H9 (cell line): ENCODE data around the gene RELCH. TPM values are rescaled to one million over a fixed set of nuclear protein-coding genes. Genes with fewer than 3 reads are reported as not detected.

Source experiments
- DNase-seq: peaks from one replicate; pipeline ENCODE4 v3.0.0-alpha.2; 2017
- H2AFZ ChIP-seq: one replicate; pipeline ENCODE4 v1.6.1; 2013; ENCODE audit warnings: mild to moderate bottlenecking, low read length, control low read depth, moderate library complexity
- H2AK5ac ChIP-seq: 2 replicates; pipeline ENCODE4 v1.6.1; 2013; ENCODE audit warnings: low read length, control low read depth, mixed read lengths; ENCODE audit not compliant: insufficient read length
- H2BK120ac ChIP-seq: one replicate; pipeline ENCODE4 v1.6.1; 2013; ENCODE audit warnings: low read depth, mild to moderate bottlenecking, low read length, control low read depth, inconsistent platforms; ENCODE audit not compliant: poor library complexity, severe bottlenecking
- H2BK12ac ChIP-seq: 2 replicates; pipeline ENCODE4 v1.6.1; 2013; ENCODE audit warnings: low read length, control low read depth, mixed read lengths, low read depth; ENCODE audit not compliant: insufficient read length
- H2BK15ac ChIP-seq: 2 replicates; pipeline ENCODE4 v1.6.1; 2013; ENCODE audit warnings: low read depth, low read length, control low read depth
- H2BK20ac ChIP-seq: one replicate; pipeline ENCODE4 v1.6.1; 2013; ENCODE audit warnings: low read depth, mild to moderate bottlenecking, low read length, control low read depth, inconsistent platforms; ENCODE audit not compliant: poor library complexity, severe bottlenecking
- H2BK5ac ChIP-seq: 2 replicates; pipeline ENCODE4 v1.6.1; 2013; ENCODE audit warnings: low read length, control low read depth, mixed read lengths; ENCODE audit not compliant: insufficient read length
- H3K14ac ChIP-seq: 2 replicates; pipeline ENCODE4 v1.6.1; 2013; ENCODE audit warnings: low read length, control low read depth; ENCODE audit not compliant: insufficient read depth
- H3K18ac ChIP-seq: 2 replicates; pipeline ENCODE4 v1.6.1; 2013; ENCODE audit warnings: low read depth, mild to moderate bottlenecking, mixed read lengths, low read length, control low read depth; ENCODE audit not compliant: insufficient read length
- H3K23ac ChIP-seq: 2 replicates; pipeline ENCODE4 v1.6.1; 2013; ENCODE audit warnings: low read length, control low read depth, mixed read lengths, low read depth; ENCODE audit not compliant: insufficient read length
- H3K23me2 ChIP-seq: 2 replicates; pipeline ENCODE4 v1.6.1; 2013; ENCODE audit warnings: low read depth, mild to moderate bottlenecking, mixed read lengths, low read length, control low read depth; ENCODE audit not compliant: insufficient read length, poor library complexity, severe bottlenecking
- H3K27ac ChIP-seq: 2 replicates; pipeline ENCODE4 v1.5.1; 2013; ENCODE audit warnings: low read length, control low read depth, mixed read lengths, low read depth; ENCODE audit not compliant: insufficient read length
- H3K27me3 ChIP-seq: 2 replicates; pipeline ENCODE4 v1.6.1; 2013; ENCODE audit warnings: low read length, control low read depth, inconsistent platforms; ENCODE audit not compliant: insufficient read depth
- H3K4ac ChIP-seq: 2 replicates; pipeline ENCODE4 v1.6.1; 2013; ENCODE audit warnings: low read depth, mild to moderate bottlenecking, control low read depth, inconsistent platforms, low read length, moderate library complexity
- H3K4me1 ChIP-seq: 2 replicates; pipeline ENCODE4 v1.6.1; 2013; ENCODE audit warnings: low read length, control low read depth, inconsistent platforms; ENCODE audit not compliant: insufficient read depth
- H3K4me2 ChIP-seq: 2 replicates; pipeline ENCODE4 v1.6.1; 2013; ENCODE audit warnings: low read length, control low read depth, mixed read lengths; ENCODE audit not compliant: insufficient read length, insufficient read depth
- H3K56ac ChIP-seq: 2 replicates; pipeline ENCODE4 v1.6.1; 2013; ENCODE audit warnings: low read depth, mild to moderate bottlenecking, mixed read lengths, low read length, control low read depth; ENCODE audit not compliant: insufficient read length
- H3K79me1 ChIP-seq: 2 replicates; pipeline ENCODE4 v1.6.1; 2013; ENCODE audit warnings: low read depth, mild to moderate bottlenecking, moderate library complexity, low read length, control low read depth, inconsistent platforms; ENCODE audit not compliant: insufficient read depth, poor library complexity, severe bottlenecking
- H3K79me2 ChIP-seq: 2 replicates; pipeline ENCODE4 v1.6.1; 2013; ENCODE audit warnings: low read length, control low read depth, inconsistent platforms; ENCODE audit not compliant: insufficient read depth
- H3K9ac ChIP-seq: 2 replicates; pipeline ENCODE4 v1.6.1; 2013; ENCODE audit warnings: low read length, control low read depth, mixed read lengths; ENCODE audit not compliant: insufficient read length; ENCODE audit errors: extremely low read depth
- H3K9me3 ChIP-seq: one replicate; pipeline ENCODE4 v1.6.1; 2013; ENCODE audit warnings: low read depth, low read length, inconsistent platforms; ENCODE audit not compliant: control insufficient read depth
- H3T11ph ChIP-seq: one replicate; pipeline ENCODE4 v1.6.1; 2013; ENCODE audit warnings: mild to moderate bottlenecking, low read length, control low read depth, inconsistent platforms
- H4K20me1 ChIP-seq: one replicate; pipeline ENCODE4 v1.6.1; 2013; ENCODE audit not compliant: control insufficient read depth, insufficient read length, insufficient read depth
- H4K5ac ChIP-seq: 2 replicates; pipeline ENCODE4 v1.6.1; 2013; ENCODE audit warnings: low read depth, mild to moderate bottlenecking, mixed read lengths, low read length, control low read depth; ENCODE audit not compliant: insufficient read length
- H4K8ac ChIP-seq: replicated peaks from 2 replicates; pipeline ENCODE4 v1.6.1; 2013; ENCODE audit warnings: low read length, control low read depth, mixed read lengths, low read depth; ENCODE audit not compliant: insufficient read length
- H4K91ac ChIP-seq: 2 replicates; pipeline ENCODE4 v1.6.1; 2013; ENCODE audit warnings: low read depth, mild to moderate bottlenecking, moderate library complexity, mixed read lengths, low read length, control low read depth; ENCODE audit not compliant: insufficient read length
- H3K27ac Mint-ChIP-seq, 3 experiments: 2 replicates in 2 of 3; 3 replicates in 1 of 3; pipeline ENCODE4 v1.8.0; 2020 to 2021; ENCODE audit warnings: mixed read lengths in 3 of 3, mild to moderate bottlenecking in 1 of 3, moderate library complexity in 1 of 3
- H3K27me3 Mint-ChIP-seq: 2 replicates; pipeline ENCODE4 v1.8.0; 2021; ENCODE audit warnings: low read depth, mild to moderate bottlenecking, moderate library complexity, mixed read lengths
- H3K36me3 Mint-ChIP-seq, 3 experiments: 2 replicates in 2 of 3; 3 replicates in 1 of 3; pipeline ENCODE4 v1.8.0; 2020 to 2021; ENCODE audit warnings: low read depth in 3 of 3, mixed read lengths in 3 of 3; ENCODE audit not compliant: insufficient read depth in 1 of 3
- H3K4me1 Mint-ChIP-seq, 2 experiments: 2 replicates each; pipeline ENCODE4 v1.8.0; 2020; ENCODE audit warnings: mixed read lengths in 2 of 2
- H3K4me3 Mint-ChIP-seq, 2 experiments: 2 replicates in 1 of 2; 3 replicates in 1 of 2; pipeline ENCODE4 v1.8.0; 2020 to 2021; ENCODE audit warnings: mild to moderate bottlenecking in 2 of 2, mixed read lengths in 2 of 2, moderate library complexity in 1 of 2
- H3K9me3 Mint-ChIP-seq, 2 experiments: 2 replicates in 1 of 2; 3 replicates in 1 of 2; pipeline ENCODE4 v1.8.0; 2020; ENCODE audit warnings: mild to moderate bottlenecking in 2 of 2, mixed read lengths in 2 of 2, moderate library complexity in 1 of 2
- CTCF ChIP-seq: fragments of 200-600 bp; sonication (generic); conservative IDR thresholded peaks from 3 replicates; pipeline ENCODE4 v1.8.0; 2021; ENCODE audit warnings: antibody characterized with exemption, mild to moderate bottlenecking
- WGBS: extraction: QIAGEN DNeasy Blood & Tissue Kit; methylation state at CpG from one replicate; pipeline ENCODE4 v1.1.7; 2013; ENCODE audit warnings: missing lambda C conversion rate, low lambda C conversion rate, mixed read lengths; ENCODE audit not compliant: insufficient read length; ENCODE audit errors: extremely low coverage; 5-methylcytosine and 5-hydroxymethylcytosine counted together
- total RNA-seq: library from RNA; stranded (reverse); gene quantifications from 2 replicates; pipeline ENCODE4 v1.2.1, GENCODE V29; 2021

RELCH gene
- total RNA-seq, 1 experiment from 2014 or later = 32.3 TPM

GRCh38 chr18:62345909-62346308 is 158.9 kb downstream of the RELCH start:
- Histone ChIP-seq H2BK20ac (no peak overlapping the region), H3K27me3 (no peaks in the 10 kb centered on the region), H4K20me1 (no peaks in the 10 kb centered on the region), H2BK5ac (no peak overlapping the region), H2BK15ac (no peak overlapping the region), H4K8ac (no peak overlapping the region), H2AFZ (no peak overlapping the region), H3K9ac (no peak overlapping the region), H3K23me2 (no peaks in the 10 kb centered on the region), H2BK12ac (no peak overlapping the region), H3T11ph (no peak overlapping the region), H3K27ac (no peak overlapping the region), H2AK5ac (no peak overlapping the region), H3K14ac (no peak overlapping the region), H3K79me2 (no peaks in the 10 kb centered on the region), H3K23ac (no peak overlapping the region), H2BK120ac (no peak overlapping the region), H3K18ac (no peak overlapping the region), H3K56ac (no peak overlapping the region), H3K79me1 (no peaks in the 10 kb centered on the region), H4K91ac (no peak overlapping the region), H3K9me3 (no peaks in the 10 kb centered on the region), H3K4me2 (no peak overlapping the region), H3K4ac (no peak overlapping the region), H3K4me1 (peaks cover 10% of the 10 kb centered on the region; the same call in 1 of the 2 replicates), H4K5ac (no peak overlapping the region)
- Mint-ChIP-seq H3K36me3 (peaks cover 1 to 9% (median 4%) of the 10 kb centered on the region in 3 experiments; a peak in 5 of 7 replicates), H3K9me3 (no peaks in the 10 kb centered on the region), H3K27ac (peak overlapping the region in 1 of 3 experiments; percentile 54; a peak in 3 of 7 replicates), H3K27me3 (peaks cover 11% of the 10 kb centered on the region), H3K4me1 (peaks cover 32 to 34% of the 10 kb centered on the region in 2 experiments), H3K4me3 (no peak overlapping the region)
- no peak for DNase-seq
- no peak for TF ChIP-seq CTCF
- WGBS = no CpG with 5 or more reads among the region's 2 CpGs
